Activated naive CD4-positive, alpha-beta T cell treated with anti-CD3 and anti-CD28 coated beads, Interleukin-2, amount 50 U/mL, for 16 hours (primary cell): ENCODE results near the gene ELF1.
"Not testable (repeated sequence)": the region's sequence is repeated elsewhere in the genome, so short reads cannot be mapped to it uniquely, and the experiment has no call there.

Source experiments
- DNase-seq: peaks from one replicate; pipeline ENCODE4 v3.0.0-alpha.2; 2020

The ELF1 gene

DNA sequence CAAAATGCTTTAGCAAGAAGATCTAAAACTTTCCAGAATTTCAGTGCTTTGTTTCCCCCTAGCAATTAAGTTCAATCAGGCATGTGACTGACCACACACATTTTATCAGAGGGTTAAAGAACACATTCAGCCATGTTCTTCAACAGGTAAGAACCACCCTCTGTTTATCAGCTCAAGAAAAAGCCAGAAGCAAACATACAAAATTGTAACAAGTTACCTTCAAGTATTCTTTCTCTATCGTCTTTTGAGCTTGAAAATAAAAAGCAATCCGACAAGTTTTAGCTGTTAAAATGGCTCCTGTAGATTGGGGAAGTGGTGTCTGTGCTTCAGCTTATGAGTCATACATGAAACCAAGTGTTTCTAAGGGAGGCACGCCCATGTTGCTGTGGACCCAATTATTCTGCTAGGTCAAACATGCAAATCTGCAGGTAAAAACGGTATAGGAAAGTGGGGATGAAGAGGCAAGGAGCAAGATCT is at the start of gene ELF1:
TSS of gene ELF1 (minus strand) at position 306 of the 477 bp plus-strand sequence. CDS start 37,262 bp downstream, outside the sequence.
- peak; percentile 49 for DNase-seq

DNA sequence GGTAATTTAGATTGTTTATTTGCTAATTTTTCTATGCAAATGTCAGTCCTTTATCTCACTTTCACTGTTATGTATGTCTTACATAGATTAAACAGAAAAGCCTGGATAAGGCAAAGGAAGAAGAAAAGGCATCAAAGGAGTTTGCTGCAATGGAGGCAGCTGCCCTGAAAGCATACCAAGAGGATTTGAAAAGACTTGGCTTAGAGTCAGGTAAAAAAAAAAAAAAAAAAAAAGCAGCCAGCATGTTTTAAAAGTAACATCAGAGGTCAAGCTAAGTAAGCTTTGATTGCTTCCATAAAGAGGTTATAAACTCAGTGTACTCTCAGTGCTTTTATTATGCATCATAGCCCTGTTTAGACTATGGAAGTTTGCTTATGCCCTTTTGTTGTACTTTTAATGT is 46.0 kb upstream of the ELF1 start:
- DNase-seq, result no peak

DNA sequence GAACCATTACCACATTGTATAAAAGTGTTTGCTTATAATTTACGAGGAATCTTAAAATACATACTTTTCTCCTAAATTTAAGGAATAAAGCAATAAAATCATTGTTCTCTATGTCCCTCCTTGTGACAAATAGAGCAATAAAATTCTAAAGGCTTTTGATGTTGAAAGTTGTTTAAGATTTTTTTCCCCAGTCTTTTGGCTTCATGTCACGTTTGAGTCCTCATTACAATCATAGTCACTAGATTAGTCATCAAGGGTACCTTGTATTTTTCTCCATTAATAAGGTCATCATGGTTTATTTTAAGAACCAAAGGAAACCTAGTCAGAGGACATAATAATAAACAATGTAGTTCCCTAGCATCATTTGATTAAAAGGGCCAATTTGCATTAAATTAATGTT is 45.4 kb upstream of the ELF1 start:
- DNase-seq, result no peak

DNA sequence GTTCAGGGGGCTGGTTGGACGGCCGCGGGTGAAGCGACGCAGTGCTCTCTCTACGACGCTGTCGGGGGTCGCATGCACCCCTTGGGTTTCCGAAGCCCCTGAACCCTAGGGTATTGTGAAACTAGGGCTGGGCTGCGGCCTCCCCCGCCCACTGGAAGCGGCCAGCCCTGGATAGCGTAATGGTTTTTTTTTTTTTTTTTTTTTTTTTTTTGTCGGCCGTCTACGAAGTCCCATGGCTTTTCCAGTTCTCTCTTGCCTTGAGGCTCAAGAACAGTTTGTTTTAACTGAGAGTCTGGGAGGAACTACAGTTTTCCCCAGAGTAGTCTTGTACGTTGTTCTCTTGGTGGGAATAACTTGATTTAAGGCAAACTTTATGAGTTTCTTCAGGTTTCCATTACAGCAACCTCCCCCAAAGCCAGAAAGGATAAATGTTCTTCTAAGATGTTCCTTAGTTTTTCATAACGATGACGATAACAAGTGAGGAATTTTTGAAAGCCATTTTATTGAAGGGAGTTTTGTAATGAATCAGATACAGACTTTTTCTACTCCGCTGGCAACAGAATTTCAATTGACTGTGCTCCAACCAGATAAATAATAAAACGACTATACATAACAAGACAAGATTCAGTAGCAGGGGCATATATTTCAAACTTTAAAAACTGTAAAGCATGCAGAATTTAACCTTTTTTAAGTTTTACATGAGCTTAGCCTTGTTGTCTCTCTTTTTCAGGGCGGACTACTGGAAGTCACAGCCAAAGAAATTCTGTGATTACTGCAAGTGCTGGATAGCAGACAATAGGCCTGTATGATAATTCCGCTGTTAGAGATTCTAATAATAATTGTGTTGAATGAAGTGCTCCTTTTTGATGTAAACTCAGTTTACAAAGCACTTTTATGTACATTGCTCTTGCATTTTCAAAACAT is 43.1 kb upstream of the ELF1 start:
- DNase-seq, result no peak

DNA sequence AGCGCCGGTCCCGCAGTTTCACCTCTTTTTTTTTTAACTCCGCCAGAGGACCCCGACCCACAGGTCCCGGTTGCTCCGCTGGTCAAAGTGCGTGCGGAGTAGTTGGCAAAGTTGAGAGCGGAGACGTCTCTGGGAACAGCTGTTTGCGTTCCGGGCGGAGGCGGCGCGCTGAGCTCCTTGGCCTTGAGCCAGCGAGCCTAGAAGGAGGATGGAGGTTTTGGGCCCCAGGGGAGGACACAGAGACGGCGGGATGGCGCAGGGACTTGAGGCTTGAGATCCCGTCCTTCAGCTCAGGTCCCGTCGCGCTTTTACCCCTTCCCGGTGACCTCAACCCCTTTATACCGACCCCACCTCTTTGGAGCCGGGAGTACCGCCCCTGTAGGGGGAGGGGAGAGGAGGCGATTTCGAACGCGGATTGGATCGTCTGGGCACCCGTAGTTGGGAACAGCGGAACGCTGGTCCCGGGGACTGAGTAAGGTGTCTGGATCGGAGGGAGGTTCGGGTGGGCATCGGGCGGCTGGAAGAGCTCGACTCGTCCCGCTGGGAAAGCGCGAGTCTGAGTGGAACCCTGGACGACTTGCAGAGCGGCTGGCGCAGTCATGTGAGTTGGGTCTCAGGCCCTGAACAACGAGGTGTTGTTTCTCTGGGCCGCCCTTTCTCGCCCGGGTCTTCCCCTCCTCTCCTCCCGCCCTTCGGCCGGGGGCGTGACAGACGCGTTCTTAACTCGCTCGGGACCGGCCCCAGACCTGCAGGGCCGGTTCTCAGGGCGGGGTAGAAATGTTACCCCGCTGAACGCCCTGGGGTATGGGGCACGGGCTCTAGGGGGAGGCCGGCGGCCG is 42.2 kb upstream of the ELF1 start, which contains the start of gene WBP4:
TSS of gene WBP4 (plus strand) at position 435 of the 839 bp plus-strand sequence. CDS start at position 600, 165 bp downstream.
- DNase-seq, result peak; percentile 86

DNA sequence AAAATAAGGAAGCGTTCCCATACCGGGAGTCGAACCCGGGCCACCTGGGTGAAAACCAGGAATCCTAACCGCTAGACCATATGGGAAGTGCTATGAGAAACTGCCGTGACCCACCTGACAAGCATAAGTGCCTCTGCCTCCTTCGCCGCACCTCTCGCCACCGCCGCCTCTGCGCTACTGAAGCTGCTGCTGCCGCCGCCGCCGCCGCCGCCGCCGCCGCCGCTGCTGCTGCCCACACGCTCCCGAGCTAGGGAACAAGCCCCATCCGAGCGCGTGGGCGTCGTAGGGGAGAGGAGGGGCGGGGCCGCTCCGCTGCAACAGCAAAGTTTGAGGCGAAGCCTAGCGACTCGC is 41.6 kb upstream of the ELF1 start:
- peak; percentile 93 for DNase-seq

DNA sequence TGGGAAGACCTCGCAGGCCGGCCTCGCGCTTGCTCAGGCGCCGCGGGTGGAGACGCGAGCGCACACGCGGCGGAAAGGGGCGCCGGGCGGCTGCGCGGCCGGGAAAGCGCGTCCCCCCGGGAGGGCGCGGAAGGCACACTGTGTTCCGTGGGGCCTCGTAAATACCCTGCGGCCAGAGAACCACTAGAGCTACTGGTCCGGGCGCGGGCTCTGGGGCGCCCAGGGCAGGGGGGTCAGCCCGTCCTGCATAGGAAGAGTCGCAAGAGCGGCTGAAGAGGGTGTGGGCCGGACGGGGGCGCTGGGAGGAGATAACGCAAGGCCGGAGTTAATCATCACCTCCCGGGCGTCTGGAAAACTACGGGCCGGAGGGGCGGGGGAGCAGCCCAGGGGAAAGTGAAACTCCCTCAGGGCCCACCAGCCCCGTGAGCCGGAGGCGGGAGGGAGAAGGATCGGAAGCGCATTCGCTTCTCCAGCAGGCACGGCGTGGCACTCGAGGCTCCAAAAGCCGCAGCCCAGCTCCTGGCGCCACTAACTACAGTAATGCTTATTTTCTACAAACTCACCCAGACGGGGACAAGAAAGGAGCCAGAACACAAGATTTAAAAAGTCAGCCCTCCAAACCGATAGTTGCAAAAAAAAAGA is 41.1 kb upstream of the ELF1 start:
- peak; percentile 79 for DNase-seq

DNA sequence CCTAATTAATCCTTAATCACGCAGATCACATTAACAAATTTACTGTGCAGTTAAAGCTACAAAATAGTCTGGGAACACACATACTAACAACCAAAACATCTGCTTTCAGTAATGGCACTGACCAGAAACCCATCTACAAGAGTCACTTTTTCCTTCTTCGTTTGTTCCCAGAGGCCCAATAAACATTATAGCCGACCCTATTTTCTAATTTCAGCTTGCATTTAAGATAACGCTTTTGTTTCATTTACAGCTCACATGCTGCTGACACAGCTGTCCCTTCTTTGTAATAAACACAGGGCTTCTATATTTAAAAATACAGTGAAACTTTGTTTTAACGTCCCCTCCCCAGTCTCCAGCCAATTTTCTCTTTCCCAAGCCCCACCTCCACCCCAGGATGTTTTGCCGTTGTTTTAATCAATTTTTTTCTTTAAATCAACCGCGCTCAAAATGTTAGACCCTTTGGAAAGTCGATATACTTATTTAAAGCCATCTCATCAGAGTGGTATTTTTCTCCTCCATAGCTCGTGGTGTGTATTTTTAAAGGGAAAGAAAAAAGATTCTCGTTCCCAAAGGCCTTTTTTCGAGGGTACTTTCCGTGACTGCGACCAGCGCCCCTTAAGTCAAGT is 40.5 kb upstream of the ELF1 start:
- no peak for DNase-seq

DNA sequence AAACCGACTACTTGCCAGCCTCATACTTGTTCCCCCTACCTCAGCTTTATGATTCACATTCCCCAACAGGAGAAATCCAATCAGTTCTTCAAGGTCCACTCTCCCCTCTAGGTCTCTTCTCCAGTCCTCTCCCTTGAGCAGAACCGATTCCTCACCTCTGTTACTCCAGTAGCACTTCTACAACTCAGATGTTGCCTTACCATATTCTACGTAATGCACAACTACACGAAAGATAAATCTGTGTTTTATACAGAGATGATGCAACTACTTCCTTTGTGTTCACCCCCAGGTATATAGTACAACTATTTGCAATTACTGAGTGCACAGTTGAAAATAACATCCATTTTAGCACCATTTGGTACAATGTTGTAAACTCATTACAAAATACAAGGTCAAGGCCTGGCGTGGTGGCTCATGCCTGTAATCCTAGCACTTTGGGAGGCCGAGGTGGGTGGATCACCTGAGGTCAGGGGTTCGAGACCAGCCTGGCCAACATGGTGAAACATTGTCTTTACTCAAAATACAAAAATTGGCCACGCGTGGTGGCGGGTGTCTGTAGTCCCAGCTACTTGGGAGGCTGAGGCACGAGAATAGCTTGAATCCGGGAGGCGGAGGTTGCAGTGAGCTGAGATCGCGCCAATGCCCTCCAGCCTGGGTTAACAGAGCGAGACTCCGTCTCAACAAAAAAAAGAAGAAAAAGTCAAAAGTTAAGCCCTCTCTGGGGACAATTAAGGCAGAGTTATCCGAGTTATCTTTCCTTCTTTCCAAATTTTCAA is 39.4 kb upstream of the ELF1 start:
- DNase-seq, result no peak

DNA sequence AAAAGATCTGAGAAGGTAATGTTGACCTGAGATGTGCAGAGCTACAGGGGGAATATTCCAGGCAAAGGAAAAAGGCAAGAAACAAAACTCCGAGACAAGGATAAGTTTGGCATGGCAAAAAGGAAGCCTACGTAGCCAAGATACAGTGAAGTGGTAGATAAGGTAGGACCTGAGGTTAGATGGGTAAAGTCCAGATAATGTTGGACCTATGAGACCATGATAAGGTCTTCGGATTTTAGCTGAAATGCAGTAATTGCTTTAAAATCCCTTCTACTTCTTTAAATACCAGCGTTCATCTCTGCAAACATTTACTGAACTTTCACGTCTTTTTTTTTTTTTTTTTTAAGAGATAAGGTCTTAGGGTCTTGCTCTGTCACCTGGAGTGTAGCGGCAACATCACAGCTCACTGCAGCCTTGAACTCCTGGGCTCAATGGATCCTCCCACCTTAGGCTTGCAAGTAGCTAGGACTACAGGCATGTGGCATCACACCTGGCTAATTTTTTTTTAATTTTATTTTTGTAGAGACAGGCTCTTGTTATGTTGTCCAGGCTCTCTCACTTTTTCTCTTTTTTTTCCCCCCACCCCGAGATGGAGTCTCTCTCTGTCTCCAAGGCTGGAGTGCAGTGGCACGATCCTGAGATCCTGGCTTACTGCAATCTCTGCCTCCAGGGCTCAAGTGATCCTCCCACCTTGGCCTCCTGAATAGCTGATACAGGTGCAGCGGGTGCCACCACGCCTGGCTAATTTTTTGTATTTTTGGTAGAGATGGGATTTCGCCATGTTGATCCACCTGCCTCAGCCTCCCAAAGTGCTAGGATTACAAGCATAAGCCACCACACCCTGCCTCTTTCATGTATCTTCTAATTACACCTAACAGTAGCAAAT is 38.0 kb upstream of the ELF1 start:
- DNase-seq, result no peak

DNA sequence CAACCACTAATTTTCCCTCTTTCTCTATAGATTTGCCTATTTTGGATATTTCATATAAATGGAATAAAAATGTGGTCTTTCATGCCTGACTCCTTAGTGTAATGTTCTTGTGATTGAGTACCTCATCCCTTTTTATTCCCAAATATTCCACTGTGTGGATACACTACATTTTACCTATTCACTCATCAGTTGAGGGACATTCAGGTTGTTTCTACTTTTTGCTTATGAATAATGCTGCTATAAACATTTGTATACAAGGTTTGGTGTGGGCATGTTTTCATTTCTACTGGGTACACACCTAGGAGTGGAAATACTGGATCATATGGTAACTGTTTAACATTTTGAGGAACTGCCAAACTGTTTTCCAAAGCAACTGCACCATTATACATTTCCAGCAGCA is 37.1 kb upstream of the ELF1 start:
- DNase-seq, result no peak

DNA sequence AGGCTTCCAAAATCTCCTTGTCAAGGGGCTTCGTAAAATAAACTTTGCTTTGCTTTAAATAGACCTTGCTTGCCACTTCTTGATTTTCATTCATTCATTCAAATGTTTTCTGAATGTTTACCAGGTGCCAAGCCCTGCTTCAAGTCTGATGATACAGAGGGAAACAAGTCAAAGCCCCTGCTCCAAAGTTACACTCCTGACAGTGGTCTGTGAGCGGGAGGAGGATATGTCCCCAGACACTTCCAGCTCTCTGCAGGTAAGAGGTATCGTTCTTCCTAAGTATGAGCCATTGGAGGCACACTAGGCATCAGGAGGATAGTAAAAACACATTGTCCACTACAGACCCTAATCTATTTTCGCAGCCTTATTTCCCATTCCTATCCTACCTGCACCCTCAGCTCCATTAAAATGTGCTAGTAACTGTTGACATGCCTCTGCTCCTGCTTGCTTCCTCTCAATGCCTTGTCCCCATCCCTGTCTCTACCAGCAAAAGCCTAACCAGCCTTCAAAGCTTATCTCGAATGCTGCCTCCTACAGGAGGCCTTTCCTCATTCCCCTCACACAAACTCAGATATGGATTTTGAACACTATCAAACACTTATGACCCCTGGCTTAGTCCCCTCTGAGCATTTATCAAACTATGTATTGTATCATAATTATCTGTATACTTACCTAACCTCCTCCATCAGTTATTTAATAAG is 36.0 kb upstream of the ELF1 start:
- DNase-seq, result no peak

DNA sequence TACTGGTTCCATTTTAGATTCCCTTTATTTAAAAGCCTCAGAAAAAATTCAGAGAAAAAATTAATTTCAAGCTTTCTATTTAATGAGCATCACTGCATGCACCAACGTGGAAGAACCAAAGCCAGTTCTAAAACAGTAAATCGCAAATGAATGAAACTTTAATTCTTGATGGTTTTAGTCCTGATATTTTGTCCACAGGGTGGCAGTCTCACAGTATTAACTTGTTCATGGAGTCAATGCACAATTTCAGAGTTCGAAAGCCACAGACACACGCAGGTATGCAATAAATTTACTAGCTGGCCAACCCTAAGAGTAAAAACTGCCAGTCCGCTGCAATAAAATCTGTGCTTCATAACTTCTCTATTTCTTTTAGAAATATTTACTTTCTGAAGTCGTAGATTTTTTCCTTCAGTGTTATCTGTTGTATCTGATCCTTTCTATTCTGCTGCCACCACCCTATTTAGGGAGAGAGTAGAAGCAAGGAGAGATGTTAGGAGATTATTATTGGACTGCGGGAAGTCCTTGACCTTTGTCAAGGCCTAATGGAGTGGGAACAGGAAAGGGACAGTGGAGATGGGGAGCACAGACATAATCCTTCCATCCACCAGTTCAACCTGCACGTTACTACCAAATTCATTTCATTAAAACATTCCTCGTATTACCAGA is 35.2 kb upstream of the ELF1 start:
- DNase-seq, result peak; percentile 22

DNA sequence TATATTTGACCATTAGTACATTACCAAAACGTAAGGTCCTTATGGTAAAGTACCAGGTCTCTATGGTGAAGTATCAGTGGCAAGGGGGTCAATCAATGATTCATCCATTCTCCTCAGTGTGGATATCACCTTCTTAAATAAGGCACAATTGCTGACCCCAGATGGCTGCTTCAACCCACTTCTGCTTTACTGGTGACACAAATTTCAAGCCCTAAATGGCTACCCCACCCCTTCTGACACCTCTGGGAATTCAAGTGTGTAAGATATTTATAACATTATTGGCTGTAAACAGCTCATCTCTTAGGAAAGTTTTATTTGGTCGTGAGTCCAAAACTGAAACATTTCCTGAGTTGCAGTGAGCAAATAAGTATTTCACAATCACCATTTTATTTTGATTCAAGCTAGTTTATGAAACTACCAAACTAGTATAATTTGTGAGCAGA is 34.3 kb upstream of the ELF1 start:
- no peak for DNase-seq

DNA sequence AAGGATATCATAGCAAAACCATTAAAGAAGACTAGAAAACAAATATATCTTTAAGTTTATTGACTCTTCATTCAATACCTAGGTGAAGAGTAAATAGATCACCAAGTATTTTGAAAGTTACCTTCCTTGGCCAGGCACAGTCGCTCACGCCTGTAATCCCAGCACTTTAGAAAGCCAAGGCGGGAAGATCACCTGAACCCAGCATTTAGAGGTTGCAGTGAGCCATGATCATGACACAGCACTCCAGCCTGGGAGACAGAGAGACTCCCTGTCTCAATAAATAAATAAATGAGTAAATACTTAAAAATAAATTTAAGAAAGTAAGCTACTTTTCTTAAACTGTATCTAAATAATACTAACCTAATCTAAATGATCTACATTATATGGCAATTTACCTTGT is 33.3 kb upstream of the ELF1 start:
- DNase-seq, result no peak

DNA sequence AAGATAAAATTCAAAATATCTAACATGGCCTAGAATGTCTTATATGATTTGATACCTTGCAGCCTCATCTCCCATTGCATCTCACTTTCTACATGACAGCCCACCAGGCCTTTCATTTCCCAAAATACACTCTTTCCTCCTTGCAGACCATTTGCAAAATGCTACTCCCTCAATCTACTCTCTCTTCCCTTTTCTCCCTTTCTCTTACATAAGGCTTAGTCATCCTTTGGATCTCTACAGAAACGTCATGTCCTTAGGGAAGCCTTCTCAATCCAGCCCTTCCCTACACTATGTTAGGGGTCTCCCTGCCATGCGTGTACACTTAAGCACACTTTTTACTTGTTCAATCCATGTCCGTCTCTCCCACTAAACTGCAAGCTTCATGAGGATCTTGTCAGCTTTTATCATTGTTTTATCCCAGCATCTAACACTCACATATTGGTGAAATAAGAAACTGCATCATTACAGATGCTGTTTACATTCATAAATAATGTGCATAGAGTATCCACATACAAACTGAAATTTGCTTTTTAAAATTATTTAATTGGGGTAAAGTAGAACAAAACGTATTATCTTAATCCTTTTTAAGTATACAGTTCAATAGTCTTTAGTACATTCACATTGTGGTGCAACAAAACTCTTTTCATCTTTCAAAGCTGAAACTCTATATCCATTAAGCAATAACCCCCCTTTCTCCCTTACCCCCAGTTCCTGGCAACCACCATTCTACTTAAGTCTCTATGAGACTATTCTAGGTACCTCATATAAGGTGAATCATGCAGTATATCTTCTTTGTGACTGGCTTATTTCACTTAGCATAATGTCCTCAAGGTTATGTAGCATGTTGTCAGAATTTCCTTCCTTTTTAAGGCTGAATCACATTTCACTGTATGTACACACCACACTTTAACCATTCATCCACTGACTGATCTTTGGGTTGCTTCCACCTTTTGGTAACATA is 30.6 kb upstream of the ELF1 start:
- DNase-seq, result no peak

DNA sequence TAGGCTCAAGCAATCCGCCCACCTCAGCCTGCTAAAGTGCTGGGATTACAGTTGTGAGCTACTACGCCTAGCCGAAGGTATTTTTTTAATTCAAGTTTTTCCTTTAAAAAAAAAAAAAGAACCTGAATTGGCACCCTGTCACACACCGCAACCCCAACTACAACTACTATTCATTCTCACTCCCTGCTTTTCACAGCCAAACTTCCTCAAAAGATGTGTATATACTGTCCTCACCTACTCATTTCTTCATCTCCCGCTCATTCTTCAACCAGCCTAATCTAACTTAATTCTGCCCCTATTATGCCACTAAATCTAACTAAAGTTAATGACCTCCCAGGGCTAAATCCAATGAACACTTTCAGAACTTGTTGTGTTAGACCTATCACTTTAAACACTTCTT is 29.5 kb upstream of the ELF1 start:
- DNase-seq, result no peak

DNA sequence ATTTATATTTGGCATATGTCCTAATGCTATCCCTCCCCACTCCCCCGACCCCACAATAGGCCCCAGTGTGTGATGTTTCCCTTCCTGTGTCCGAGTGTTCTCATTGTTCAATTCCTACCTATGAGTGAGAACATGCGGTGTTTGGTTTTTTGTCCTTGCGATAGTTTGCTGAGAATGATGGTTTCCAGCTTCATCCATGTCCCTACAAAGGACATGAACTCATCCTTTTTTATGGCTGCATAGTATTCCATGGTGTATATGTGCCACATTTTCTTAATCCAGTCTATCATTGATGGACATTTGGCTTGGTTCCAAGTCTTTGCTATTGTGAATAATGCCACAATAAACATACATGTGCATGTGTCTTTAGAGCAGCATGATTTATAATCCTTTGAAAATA is 23.3 kb upstream of the ELF1 start:
- not testable (repeated sequence) for DNase-seq
